Stimulated activated naive CD8-positive, alpha-beta T cell treated with anti-CD3 and anti-CD28 coated beads, Interleukin-15, amount 100 ng/mL, for 72 hours (primary cell): ENCODE data around the gene ZNF609.
A peak's percentile ranks its signal among the peaks of the same experiment; 100 is the strongest.

Experiments
- ATAC-seq: fragments of 150-1000 bp; cut with Tn5 transposase; 2 replicates; pipeline ENCODE4 v1.10.0; 2021; ENCODE audit warnings: mild to moderate bottlenecking, moderate library complexity
- DNase-seq, 2 donors: peaks; one replicate each; pipeline ENCODE4 v3.0.0; 2021 to 2022
- H3K27ac Mint-ChIP-seq, 2 donors: one replicate each; pipeline ENCODE4 v1.8.0; 2022; ENCODE audit warnings: mild to moderate bottlenecking in 2 of 2, mixed read lengths in 2 of 2, moderate library complexity in 2 of 2
- H3K27me3 Mint-ChIP-seq: one replicate; pipeline ENCODE4 v1.8.0; 2022; ENCODE audit warnings: mixed read lengths
- H3K4me1 Mint-ChIP-seq: one replicate; pipeline ENCODE4 v1.8.0; 2022; ENCODE audit warnings: mild to moderate bottlenecking, mixed read lengths
- H3K4me3 Mint-ChIP-seq, 2 donors: one replicate each; pipeline ENCODE4 v1.8.0; 2022; ENCODE audit warnings: mild to moderate bottlenecking in 2 of 2, mixed read lengths in 2 of 2, moderate library complexity in 1 of 2
- H3K9me3 Mint-ChIP-seq, 2 donors: one replicate each; pipeline ENCODE4 v1.8.0; 2022; ENCODE audit warnings: mixed read lengths in 2 of 2

Gene ZNF609

DNA sequence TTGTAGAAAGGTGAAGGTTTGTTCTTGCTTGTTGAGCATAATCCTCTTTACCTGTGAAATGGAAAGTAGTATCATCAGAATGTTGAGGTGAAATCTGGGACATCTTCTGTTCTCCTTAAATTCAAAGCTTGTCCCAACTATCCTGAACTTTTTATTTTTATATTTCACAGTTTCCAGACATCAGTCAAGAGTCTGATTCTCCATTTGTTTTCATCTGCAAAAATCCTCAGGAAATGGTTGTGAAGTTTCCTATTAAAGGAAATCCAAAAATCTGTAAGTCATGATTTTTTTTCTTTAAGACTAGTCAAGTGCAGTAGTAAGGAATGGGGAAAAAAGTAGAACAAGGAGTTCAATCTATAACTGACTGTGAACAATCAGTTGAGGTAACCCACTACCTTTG is 15.5 kb upstream of the ZNF609 start:
- Mint-ChIP-seq H3K27ac (peak overlapping the region; percentile 71 to 92), H3K4me1 (peaks cover 62% of the 10 kb centered on the region)

DNA sequence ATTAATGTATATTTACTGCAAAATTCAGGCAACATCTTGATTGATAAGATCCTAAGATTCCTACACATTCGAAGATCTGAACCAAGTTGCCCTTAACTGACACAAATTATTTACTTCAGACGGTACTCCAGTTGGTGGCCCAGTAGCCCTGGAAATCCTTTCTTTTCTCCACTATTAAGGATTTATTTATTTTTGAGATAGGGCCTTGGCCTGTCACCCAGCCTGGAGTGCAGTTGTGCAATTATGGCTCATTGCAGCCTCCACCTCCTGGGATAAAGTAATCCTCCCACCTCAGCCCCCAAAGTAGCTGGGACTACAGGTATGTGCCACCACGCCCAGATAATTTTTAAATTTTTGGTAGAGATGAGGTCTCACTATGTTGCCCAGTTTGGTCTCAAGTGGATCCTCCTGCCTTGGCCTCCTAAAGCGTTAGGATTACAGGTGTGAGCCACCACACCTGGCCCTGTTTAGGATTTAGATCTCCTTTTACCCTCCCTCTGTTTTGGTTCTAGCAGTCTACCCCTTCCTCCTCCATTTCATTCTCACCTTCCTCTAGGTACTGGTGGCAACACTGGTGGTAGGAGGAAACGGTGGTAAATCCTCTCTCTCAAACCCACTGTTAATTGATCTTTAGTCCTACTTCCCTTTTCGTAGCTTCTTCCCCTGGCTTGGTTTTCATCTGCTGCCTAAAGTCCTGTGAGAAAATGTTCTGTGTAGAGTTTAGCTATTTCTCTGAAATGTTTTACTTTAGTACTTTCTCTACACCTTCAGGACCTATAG is 12.7 kb upstream of the ZNF609 start:
- peak overlapping the region in 1 of 2 donors; percentile 36 for H3K4me3 Mint-ChIP-seq
- peak overlapping the region; percentile 81 for H3K27ac Mint-ChIP-seq

More for the DNA sequence above, 15.5 kb upstream of the ZNF609 start:
- Mint-ChIP-seq H3K4me3 (peak overlapping the region; percentile 68 to 76), H3K27me3 (no peaks in the 10 kb centered on the region), H3K9me3 (no peaks in the 10 kb centered on the region)
- no peak for DNase-seq
- ATAC-seq: no peak

DNA sequence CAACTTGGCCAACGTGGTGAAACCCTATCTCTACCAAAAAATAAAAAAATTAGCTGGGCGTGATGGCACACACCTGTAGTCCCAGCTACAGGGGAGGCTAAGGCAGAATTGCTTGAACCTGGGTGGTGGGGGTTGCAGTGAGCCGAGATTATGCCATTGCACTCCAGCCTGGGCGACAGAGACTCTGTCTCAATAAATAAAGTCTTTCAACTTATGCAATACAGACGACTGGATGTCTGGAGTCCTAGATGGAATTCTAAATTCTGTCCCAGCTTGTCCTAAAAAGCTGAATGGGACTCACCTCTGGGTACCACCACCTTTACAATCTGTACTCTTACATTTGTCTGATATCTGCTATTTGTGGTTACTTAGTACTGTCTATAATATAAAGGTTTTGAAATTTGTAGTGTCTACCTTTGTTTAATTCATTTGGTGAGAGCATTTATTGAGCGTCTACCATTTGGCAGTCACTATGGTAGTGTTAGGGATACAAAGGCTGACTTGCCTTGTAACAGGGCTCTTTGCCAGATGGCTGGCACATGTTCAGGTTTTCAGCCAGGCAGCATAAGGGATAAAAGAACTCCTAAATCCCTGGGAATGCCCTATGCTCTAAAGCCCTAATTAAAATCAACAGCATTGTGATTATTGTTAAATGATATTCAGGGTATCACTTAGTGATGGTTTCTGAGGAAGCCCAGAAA is 7.2 kb upstream of the ZNF609 start:
- Mint-ChIP-seq H3K4me1 (peaks cover 57% of the 10 kb centered on the region), H3K27me3 (no peaks in the 10 kb centered on the region), H3K27ac (no peak overlapping the region), H3K9me3 (no peaks in the 10 kb centered on the region), H3K4me3 (no peak overlapping the region)
- ATAC-seq: no peak
- no peak for DNase-seq

More for the DNA sequence above, 12.7 kb upstream of the ZNF609 start:
- ATAC-seq: no peak
- no peak for DNase-seq
- no peaks in the 10 kb centered on the region for H3K9me3 Mint-ChIP-seq
- H3K27me3 Mint-ChIP-seq: no peaks in the 10 kb centered on the region
- peaks cover 55% of the 10 kb centered on the region for H3K4me1 Mint-ChIP-seq

DNA sequence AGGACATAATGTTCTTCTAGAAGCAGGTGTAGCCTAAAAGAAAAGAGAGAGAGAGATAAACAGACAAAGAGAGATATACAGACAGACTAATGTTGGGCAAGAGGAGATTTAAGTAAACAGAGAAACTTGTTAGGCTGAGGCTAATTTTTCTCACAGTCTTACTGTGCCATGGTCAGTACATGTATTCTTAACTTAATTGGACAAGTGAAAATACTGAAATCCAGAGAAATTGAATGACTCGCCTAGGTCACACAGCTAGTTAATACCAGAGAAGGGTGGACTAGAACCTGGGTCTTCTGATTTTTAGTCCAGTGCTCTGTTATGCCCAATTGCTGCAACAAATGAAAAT is 6.7 kb upstream of the ZNF609 start:
- Mint-ChIP-seq H3K27ac (no peak overlapping the region), H3K4me1 (peaks cover 55% of the 10 kb centered on the region), H3K4me3 (no peak overlapping the region), H3K27me3 (no peaks in the 10 kb centered on the region), H3K9me3 (no peaks in the 10 kb centered on the region)
- DNase-seq: no peak
- no peak for ATAC-seq

DNA sequence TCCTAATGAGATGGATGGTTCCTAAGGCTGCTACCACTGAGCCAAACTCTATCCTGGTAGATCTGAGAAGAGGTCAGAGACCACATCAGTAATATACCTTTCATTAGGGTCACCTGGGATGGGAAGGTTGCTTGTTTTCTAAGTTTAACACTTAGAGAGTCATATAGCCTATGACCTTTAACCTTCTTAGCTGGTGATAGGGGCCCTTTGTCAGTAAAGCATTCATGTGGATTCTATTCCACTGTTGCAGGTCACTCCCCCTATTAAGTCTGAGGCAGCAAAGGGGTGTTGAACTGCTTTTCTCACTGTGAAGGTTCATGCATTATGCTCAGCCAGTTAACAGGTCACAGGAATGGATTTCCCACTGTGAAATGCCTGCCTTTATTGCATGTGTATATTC is 6.1 kb upstream of the ZNF609 start:
- H3K27ac Mint-ChIP-seq: no peak overlapping the region
- DNase-seq: no peak
- H3K4me3 Mint-ChIP-seq: no peak overlapping the region
- no peaks in the 10 kb centered on the region for H3K9me3 Mint-ChIP-seq
- peaks cover 60% of the 10 kb centered on the region for H3K4me1 Mint-ChIP-seq
- H3K27me3 Mint-ChIP-seq: no peaks in the 10 kb centered on the region
- no peak for ATAC-seq

DNA sequence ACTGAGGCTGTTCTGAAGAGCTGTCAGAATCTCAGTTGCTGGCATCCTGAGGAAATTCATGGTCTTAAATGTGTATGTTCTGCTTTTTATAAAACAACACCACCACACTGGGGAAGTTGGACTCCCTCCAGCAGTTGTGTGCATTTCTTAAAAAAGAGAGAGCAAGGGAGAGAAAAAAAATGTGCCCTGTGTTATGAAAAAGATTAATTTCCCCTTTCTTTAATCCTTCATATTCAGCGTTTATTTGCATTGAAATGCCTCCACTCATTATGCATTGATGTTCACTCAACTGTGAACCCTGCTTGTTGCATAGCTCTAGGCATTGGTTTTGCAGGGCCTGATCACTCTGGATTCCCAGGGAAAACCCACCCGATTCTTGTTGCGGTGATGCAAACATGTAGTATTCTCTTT is 4.4 kb upstream of the ZNF609 start:
- no peak for ATAC-seq
- Mint-ChIP-seq H3K27ac (peak overlapping the region in 1 of 2 donors; percentile 64), H3K27me3 (no peaks in the 10 kb centered on the region)

DNA sequence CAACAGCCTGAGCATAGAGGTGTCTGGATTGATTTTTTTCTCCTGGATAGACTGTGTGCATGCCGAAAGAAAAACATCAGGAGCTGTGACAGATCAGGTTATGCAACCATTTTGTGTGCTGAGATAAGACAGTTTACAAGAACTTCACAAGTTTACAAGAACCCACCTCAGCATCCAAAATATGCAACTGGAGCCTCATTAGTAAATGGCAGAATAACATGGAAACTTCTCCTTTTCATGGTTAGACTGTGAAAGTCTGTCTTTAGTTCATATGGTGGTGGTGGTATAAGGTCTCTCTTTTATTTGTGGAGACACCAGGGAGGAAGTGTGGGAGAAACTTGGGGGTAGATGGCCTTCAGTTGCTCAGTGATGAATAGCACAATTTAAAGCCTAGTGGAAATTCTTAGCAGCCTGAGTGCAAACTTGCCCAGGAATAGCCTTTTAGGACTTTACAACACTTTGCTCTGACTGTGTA is 3.7 kb upstream of the ZNF609 start:
- no peak for DNase-seq
- peaks cover 65% of the 10 kb centered on the region for H3K4me1 Mint-ChIP-seq
- ATAC-seq: no peak
- no peaks in the 10 kb centered on the region for H3K27me3 Mint-ChIP-seq
- H3K27ac Mint-ChIP-seq: peak overlapping the region in 1 of 2 donors; percentile 64
- peak overlapping the region; percentile 1 to 4 for H3K4me3 Mint-ChIP-seq
- H3K9me3 Mint-ChIP-seq: no peaks in the 10 kb centered on the region

More for the DNA sequence above, 4.4 kb upstream of the ZNF609 start:
- no peaks in the 10 kb centered on the region for H3K9me3 Mint-ChIP-seq
- peaks cover 63% of the 10 kb centered on the region for H3K4me1 Mint-ChIP-seq
- DNase-seq: no peak
- peak overlapping the region; percentile 4 to 55 for H3K4me3 Mint-ChIP-seq

DNA sequence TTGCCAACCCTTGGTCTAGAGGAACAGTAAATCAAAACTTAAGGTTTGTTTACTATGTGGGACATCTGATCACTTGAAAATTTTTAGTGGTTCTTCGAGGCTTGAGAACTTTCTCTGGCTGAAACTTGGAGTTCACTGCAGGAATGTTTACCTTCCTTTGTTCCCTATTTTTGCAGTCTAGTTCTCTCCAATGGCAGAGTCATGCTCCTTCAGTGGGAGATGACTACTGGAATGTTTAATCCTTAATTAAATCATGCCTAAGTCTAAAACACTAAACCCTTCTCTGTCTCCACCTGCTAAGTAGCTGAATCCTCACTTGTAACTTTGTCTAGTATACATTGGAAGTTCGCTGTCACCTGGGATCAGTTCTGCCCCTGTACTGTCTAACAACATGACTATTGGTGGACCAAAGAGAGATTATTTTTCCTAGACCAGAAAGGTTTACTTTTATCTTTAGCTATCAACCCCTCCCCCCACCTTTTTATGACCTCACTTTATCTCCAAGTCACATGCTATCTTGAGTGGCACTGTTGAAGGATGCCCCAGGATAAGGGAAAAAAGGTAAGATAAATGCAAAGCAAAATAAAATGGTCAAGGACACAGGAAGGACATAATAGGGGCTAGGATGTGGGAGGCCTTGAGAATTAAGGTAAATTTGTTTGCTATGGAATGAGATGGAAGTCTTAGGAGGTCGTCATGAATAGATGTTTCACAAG is 1.2 kb upstream of the ZNF609 start:
- DNase-seq (no peak), ATAC-seq (no peak)
- H3K4me1 Mint-ChIP-seq: peaks cover 79% of the 10 kb centered on the region
- no peaks in the 10 kb centered on the region for H3K27me3 Mint-ChIP-seq
- H3K4me3 Mint-ChIP-seq: peak overlapping the region; percentile 91 to 93
- H3K27ac Mint-ChIP-seq: peak overlapping the region; percentile 3 to 97
- H3K9me3 Mint-ChIP-seq: no peaks in the 10 kb centered on the region

DNA sequence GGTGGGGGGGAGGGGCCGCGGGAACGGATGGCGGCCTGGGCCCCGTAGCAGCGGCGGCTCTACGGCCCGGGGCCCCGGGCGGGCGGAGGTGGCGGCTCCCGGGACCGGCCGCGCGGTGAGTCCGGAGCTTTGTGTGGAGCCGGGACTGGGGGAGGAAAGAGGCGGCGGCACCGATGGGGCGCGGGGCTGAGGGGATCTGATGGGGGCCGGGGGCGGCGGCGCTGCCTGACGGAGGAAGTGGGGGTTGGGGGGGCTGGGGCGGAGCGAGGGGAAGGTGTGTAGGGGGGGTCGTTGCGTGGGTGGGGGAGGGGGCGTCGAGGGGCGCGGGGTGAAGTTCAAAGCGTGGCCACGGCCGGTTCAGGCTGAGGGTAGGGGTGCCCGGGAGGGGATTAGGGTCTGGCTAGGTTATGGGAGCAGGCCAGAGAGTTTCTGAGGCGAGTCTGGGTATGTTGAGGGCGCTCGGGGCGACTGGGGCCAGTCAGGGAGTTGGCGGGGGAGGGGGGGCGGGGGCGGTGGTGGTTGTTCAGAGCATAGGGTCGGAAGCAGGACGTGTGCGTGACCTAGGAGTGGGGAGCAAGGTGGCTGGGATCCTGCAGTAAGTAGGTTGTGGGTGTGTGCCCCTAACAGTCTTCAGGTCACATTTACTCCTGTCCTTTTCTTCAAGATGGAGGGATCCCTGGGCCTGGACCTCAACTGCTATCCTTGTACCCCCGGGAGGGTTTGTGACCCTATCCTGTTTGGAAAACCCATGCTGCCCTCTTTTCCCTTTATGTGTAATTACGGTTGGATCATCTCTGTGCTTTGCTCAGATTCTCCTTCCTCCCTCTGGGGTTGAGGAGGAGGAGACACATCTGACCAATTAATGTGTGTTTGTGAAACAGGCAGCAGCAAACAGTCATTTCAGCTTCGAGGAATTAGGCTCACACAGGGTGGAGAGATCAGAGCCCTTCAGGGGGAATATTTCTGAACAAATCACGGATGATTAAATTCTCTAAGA is 644 bp downstream of the ZNF609 start:
- peak overlapping the region; percentile 95 to 96 for H3K27ac Mint-ChIP-seq
- H3K9me3 Mint-ChIP-seq: no peaks in the 10 kb centered on the region
- H3K4me1 Mint-ChIP-seq: peaks cover 85% of the 10 kb centered on the region

DNA sequence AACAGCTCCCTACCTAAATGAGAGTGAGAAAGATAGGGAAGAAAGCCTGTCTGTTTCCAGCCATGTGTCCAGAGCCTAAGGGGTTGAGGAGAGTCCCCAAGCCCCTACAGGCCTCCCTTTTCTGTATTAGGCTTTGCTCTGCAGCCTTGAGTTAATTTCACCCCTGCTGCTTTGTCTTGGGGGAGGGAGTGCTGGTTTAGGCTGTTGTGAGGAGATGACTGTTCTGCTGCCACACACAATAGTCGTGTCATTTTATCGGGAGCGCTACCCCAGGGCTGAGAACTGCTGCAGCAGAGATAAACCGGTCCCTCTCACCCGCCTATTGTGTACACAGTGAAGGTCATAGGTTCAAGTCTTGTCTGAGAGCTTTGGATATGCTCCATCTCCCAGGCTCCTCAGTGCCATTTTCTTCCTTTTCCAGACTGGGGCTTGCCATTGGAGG is 1.4 kb downstream of the ZNF609 start:
- Mint-ChIP-seq H3K4me1 (peaks cover 85% of the 10 kb centered on the region), H3K27ac (peak overlapping the region; percentile 95 to 96), H3K27me3 (no peaks in the 10 kb centered on the region), H3K9me3 (no peaks in the 10 kb centered on the region), H3K4me3 (peak overlapping the region; percentile 82 to 92)
- ATAC-seq (peak; percentile 66), DNase-seq (peak in 1 of 2 donors; percentile 36)

More for the DNA sequence above, 644 bp downstream of the ZNF609 start:
- DNase-seq (peak; percentile 30 to 53), ATAC-seq (peak; percentile 79)
- H3K4me3 Mint-ChIP-seq: peak overlapping the region; percentile 82 to 92
- H3K27me3 Mint-ChIP-seq: no peaks in the 10 kb centered on the region

DNA sequence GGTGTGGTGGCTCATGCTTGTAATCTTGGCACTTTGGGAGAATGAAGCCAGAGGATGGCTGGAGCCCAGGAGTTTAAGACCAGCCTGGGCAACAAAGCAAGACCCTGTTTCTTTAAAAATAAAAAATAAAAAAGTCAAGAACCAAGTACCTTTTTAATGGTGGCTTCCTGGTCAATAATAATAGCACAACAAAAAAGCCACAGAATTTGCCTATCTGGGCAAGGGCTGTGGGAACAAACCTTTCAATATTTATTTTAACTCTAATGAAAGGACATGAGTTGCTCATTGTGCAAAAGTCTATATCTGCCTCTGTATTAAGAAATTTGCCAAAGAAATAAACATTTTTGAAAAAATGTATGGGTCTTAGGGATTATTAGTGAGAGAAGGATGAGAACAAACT is 2.1 kb downstream of the ZNF609 start:
- Mint-ChIP-seq H3K4me1 (peaks cover 85% of the 10 kb centered on the region), H3K9me3 (no peaks in the 10 kb centered on the region), H3K27ac (no peak overlapping the region), H3K4me3 (peak overlapping the region; percentile 82 to 92), H3K27me3 (no peaks in the 10 kb centered on the region)
- no peak for DNase-seq
- no peak for ATAC-seq

DNA sequence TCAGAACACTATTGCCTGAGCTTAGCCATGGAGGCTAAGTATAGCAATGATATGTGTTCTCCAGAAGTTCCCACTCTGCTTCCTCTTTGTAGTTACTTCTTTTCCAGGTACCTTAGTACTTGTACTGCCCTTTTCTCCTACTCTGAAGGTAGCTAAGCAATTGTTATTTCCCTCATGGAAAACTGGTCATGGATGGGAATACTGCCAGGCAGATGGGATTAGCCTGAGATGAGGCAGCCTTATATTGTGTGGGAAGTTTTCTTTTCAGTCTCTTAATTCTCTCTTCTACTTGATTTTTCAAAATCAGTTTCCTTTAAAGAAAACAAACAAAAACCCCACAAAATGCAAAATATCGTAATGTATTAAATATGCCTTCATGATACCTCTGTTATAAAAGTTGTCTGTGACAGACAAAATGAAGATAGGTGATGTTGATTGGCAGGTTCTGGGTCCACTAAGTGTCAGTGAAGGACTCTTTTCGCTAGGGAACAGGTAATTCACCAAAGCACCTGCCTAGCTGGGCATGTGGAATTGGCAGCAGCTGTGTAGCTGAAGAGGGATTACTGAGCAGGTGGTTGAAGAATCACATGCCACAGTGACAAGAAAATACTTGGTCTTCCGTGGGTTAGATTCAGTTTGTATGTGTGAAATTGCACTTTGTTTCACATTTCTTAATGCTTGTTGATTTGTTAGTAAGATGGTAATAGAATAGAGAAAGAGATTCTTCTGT is 4.1 kb downstream of the ZNF609 start:
- DNase-seq (no peak), ATAC-seq (no peak)
- Mint-ChIP-seq H3K4me3 (peak overlapping the region; percentile 0 to 47), H3K9me3 (no peaks in the 10 kb centered on the region), H3K27ac (peak overlapping the region; percentile 64 to 75), H3K4me1 (peaks cover 79% of the 10 kb centered on the region), H3K27me3 (no peaks in the 10 kb centered on the region)

DNA sequence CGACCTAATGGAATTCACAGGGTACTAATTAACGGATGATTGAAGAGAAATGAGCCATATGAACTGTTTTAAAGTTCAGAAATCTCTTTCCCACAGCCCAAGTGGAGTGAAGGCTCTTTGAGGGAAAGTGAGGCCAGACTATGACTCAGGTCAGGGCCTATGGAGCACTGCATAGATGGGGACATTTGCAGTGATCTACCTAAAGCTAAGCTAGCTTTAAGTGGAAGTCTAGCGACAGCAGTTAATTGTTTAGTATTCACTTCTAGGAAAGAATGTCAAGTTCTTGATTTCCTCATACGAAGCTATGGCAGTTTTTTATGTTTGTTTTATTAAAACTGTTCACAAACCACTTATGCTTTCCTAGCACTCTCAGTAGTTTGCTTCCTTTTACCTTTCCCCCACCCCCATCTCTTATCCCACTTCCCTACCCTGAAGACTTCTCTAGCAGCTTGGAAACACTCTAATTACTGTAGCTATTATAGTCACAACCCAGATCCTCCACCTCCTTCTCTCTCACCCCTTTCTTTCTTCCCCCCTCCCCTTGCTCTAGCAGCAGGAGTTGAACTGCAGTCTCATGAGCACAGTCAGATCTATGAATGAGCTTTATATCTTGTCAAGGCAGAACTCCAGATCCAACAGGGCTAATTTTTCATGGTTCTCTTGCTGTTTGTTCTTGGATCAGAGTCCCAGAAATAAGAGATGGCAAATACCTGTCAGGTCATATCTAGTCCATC is 6.2 kb downstream of the ZNF609 start:
- peaks cover 69% of the 10 kb centered on the region for H3K4me1 Mint-ChIP-seq
- peak overlapping the region in 1 of 2 donors; percentile 8 for H3K27ac Mint-ChIP-seq

More for the DNA sequence above, 6.2 kb downstream of the ZNF609 start:
- Mint-ChIP-seq H3K9me3 (no peaks in the 10 kb centered on the region), H3K27me3 (no peaks in the 10 kb centered on the region), H3K4me3 (peak overlapping the region in 1 of 2 donors; percentile 11)
- DNase-seq: no peak
- no peak for ATAC-seq
